Thyroid gland (tissue), 4 donors: Measurements from ENCODE around the gene EIF1AX. TPM values are rescaled to one million over a fixed set of nuclear protein-coding genes. Genes with fewer than 3 reads are reported as not detected.
"Not testable (repeated sequence)": the region's sequence is repeated elsewhere in the genome, so short reads cannot be mapped to it uniquely, and the experiment has no call there.

Experiments used
- DNase-seq, 2 donors: peaks; one replicate each; pipeline ENCODE4 v3.0.0-alpha.2; 2019
- H3K27ac ChIP-seq, 3 donors: fragments of 200-600 bp; sonication (generic); 1 replicate in 2 of 3; 2 replicates in 1 of 3; pipeline ENCODE4 v1.5.1; 2016 to 2019; ENCODE audit warnings: mild to moderate bottlenecking in 1 of 3, moderate library complexity in 1 of 3
- H3K27me3 ChIP-seq: fragments of 200-600 bp; sonication (generic); one replicate; pipeline ENCODE4 v1.5.1; 2019
- H3K36me3 ChIP-seq, 2 donors: fragments of 200-600 bp; sonication (generic); one replicate each; pipeline ENCODE4 v1.5.1; 2016 to 2019
- H3K4me1 ChIP-seq, 2 donors: fragments of 200-600 bp; sonication (generic); one replicate each; pipeline ENCODE4 v1.5.1; 2017 to 2019
- H3K4me3 ChIP-seq, 3 donors: fragments of 200-600 bp; sonication (generic); replicated peaks in 1 of 3; 1 replicate in 2 of 3; 2 replicates in 1 of 3; pipeline ENCODE4 v1.5.1; 2016; ENCODE audit warnings: mild to moderate bottlenecking in 1 of 3
- H3K9me3 ChIP-seq: fragments of 200-600 bp; sonication (generic); one replicate; pipeline ENCODE4 v1.5.1; 2017
- CTCF ChIP-seq, 6 experiments: fragments of 200-600 bp in 3 of 6; fragments of 450-650 bp in 3 of 6; sonication (generic) in 3 of 6; IDR thresholded peaks; one replicate each; pipeline ENCODE4 v1.5.1; 2016 to 2019; ENCODE audit warnings: antibody characterized with exemption in 6 of 6, mild to moderate bottlenecking in 2 of 6, inconsistent platforms in 1 of 6, moderate library complexity in 1 of 6
- POLR2A ChIP-seq, 2 donors: fragments of 450-650 bp; IDR thresholded peaks; one replicate each; pipeline ENCODE4 v1.6.1; 2017; ENCODE audit warnings: antibody characterized with exemption in 2 of 2, mild to moderate bottlenecking in 2 of 2, moderate library complexity in 1 of 2
- WGBS, 2 donors: methylation state at CpG; one replicate each; pipeline ENCODE4 v1.1.5; 2017; 5-methylcytosine and 5-hydroxymethylcytosine counted together
- intact Hi-C: fragments of 100-400 bp; cut with DNase I; formaldehyde crosslinking; loops from one replicate; pipeline ENCODE4 v1.15.1; 2023
- total RNA-seq, 4 donors: library from RNA; depleted of rRNA; stranded (reverse); fragments of >200 nt; gene quantifications; one replicate each; pipeline ENCODE4 v1.2.3, GENCODE V29; 2016

The EIF1AX gene
- total RNA-seq, 4 donors from 2014 or later = 47.0 to 63.6 (median 57.3) TPM

- H3K4me3 ChIP-seq = no peak overlapping the region
- H3K27me3 ChIP-seq = no peaks in the 10 kb centered on the region
- DNase-seq = no peak
- intact Hi-C loops = no loop called here
- no peak overlapping the region for H3K27ac ChIP-seq
- 89 to 94% methylated on average over 1 of the region's 1 CpG for WGBS, 2 donors
- no peaks in the 10 kb centered on the region for H3K4me1 ChIP-seq
- TF ChIP-seq POLR2A (IDR thresholded peaks at IDR 0.05) = no peak
- no peak for TF ChIP-seq CTCF (IDR thresholded peaks at IDR 0.05)
- H3K36me3 ChIP-seq = peaks cover 24 to 42% of the 10 kb centered on the region in 2 donors
- H3K9me3 ChIP-seq = no peaks in the 10 kb centered on the region
Observed at GRCh38 chrX:20129547-20129946, 12.1 kb downstream of the EIF1AX start.

GRCh38 chrX:20128670-20129069, 13.0 kb downstream of the EIF1AX start:
- Histone ChIP-seq H3K4me1 (no peaks in the 10 kb centered on the region), H3K36me3 (peaks cover 18 to 35% of the 10 kb centered on the region in 2 donors), H3K9me3 (no peaks in the 10 kb centered on the region), H3K27me3 (no peaks in the 10 kb centered on the region), H3K4me3 (no peak overlapping the region), H3K27ac (no peak overlapping the region)
- intact Hi-C loops = no loop called here
- 70 to 78% methylated on average over 4 of the region's 4 CpGs for WGBS, 2 donors
- DNase-seq = no peak
- TF ChIP-seq CTCF (IDR thresholded peaks at IDR 0.05) (no peak), POLR2A (IDR thresholded peaks at IDR 0.05) (no peak)

- H3K27ac ChIP-seq, H3K4me3 ChIP-seq, H3K27me3 ChIP-seq, H3K9me3 ChIP-seq, intact Hi-C loops, DNase-seq, H3K4me1 ChIP-seq: not testable (repeated sequence)
- peak in 1 of 6 experiments; percentile 29 for TF ChIP-seq CTCF (IDR thresholded peaks at IDR 0.05)
- WGBS, 2 donors = 5 to 19% methylated on average over 3 of the region's 3 CpGs
- peaks cover 6 to 25% of the 10 kb centered on the region in 2 donors for H3K36me3 ChIP-seq
Observed at GRCh38 chrX:20127440-20127839, 14.2 kb downstream of the EIF1AX start.

- H3K4me1 ChIP-seq, H3K27ac ChIP-seq, H3K27me3 ChIP-seq, H3K9me3 ChIP-seq, H3K4me3 ChIP-seq, intact Hi-C loops, DNase-seq: not testable (repeated sequence)
- H3K36me3 ChIP-seq = peaks cover 2 to 20% of the 10 kb centered on the region in 2 donors
- WGBS, 2 donors = 78 to 100% methylated on average over 1 of the region's 1 CpG
Observed at GRCh38 chrX:20126833-20127232, 14.8 kb downstream of the EIF1AX start.

- Histone ChIP-seq H3K4me3 (no peak overlapping the region), H3K27ac (no peak overlapping the region), H3K36me3 (peaks cover 0 to 8% of the 10 kb centered on the region in 2 donors), H3K4me1 (no peaks in the 10 kb centered on the region), H3K9me3 (no peaks in the 10 kb centered on the region), H3K27me3 (no peaks in the 10 kb centered on the region)
- no peak for DNase-seq
- intact Hi-C loops = no loop called here
- TF ChIP-seq POLR2A (IDR thresholded peaks at IDR 0.05) (no peak), CTCF (IDR thresholded peaks at IDR 0.05) (no peak)
Observed at GRCh38 chrX:20124964-20125363, 16.7 kb downstream of the EIF1AX start.
